CD14-positive monocyte (primary cell): Measurements from ENCODE around the gene CCND3. TPM values are rescaled to one million over a fixed set of nuclear protein-coding genes. Genes with fewer than 3 reads are reported as not detected.

Experiments used
- DNase-seq, 3 donors: peaks; one replicate each; pipeline ENCODE4 v3.0.0-alpha.2; 2011 to 2022
- H2AFZ ChIP-seq: 2 replicates; pipeline ENCODE4 v1.6.0; 2012; ENCODE audit warnings: mild to moderate bottlenecking, low read depth, low read length, inconsistent platforms; ENCODE audit not compliant: insufficient read depth, poor library complexity, severe bottlenecking
- H3K27ac ChIP-seq, 2 donors: 1 replicate in 1 of 2; 2 replicates in 1 of 2; pipeline ENCODE4 v1.5.1; 2012 to 2013; ENCODE audit warnings: low read length in 2 of 2, control low read depth in 1 of 2, inconsistent platforms in 1 of 2, low read depth in 1 of 2, mild to moderate bottlenecking in 1 of 2
- H3K27me3 ChIP-seq, 2 donors: one replicate each; pipeline versions ENCODE4 v1.6.0 to v1.6.1; 2011 to 2013; ENCODE audit warnings: low read length in 2 of 2; ENCODE audit not compliant: control insufficient read depth in 2 of 2, insufficient read depth in 2 of 2
- H3K36me3 ChIP-seq, 2 donors: replicated peaks in 1 of 2; 1 replicate in 1 of 2; 2 replicates in 1 of 2; pipeline versions ENCODE4 v1.5.1 to v1.6.1; 2012 to 2013; ENCODE audit warnings: low read length in 2 of 2, control low read depth in 1 of 2, inconsistent platforms in 1 of 2, mild to moderate bottlenecking in 1 of 2; ENCODE audit not compliant: insufficient read depth in 2 of 2, control insufficient read depth in 1 of 2
- H3K4me1 ChIP-seq, 2 donors: 1 replicate in 1 of 2; 2 replicates in 1 of 2; pipeline versions ENCODE4 v1.5.1 to v1.6.1; 2012 to 2013; ENCODE audit warnings: low read length in 2 of 2, control low read depth in 1 of 2, inconsistent platforms in 1 of 2, mild to moderate bottlenecking in 1 of 2, moderate library complexity in 1 of 2; ENCODE audit not compliant: insufficient read depth in 2 of 2, control insufficient read depth in 1 of 2
- H3K4me2 ChIP-seq: replicated peaks from 2 replicates; pipeline ENCODE3; 2012; ENCODE audit warnings: low read length, moderate library complexity, mild to moderate bottlenecking; ENCODE audit not compliant: poor library complexity, severe bottlenecking; ENCODE audit errors: extremely low read depth
- H3K4me3 ChIP-seq, 3 experiments: fragments of 200-600 bp in 1 of 3; sonication (generic) in 1 of 3; replicated peaks in 1 of 3; 1 replicate in 2 of 3; 2 replicates in 1 of 3; pipeline ENCODE4 v1.5.1; 2011 to 2013; ENCODE audit warnings: low read length in 3 of 3, mild to moderate bottlenecking in 3 of 3, control low read depth in 2 of 3, low read depth in 2 of 3, inconsistent platforms in 1 of 3, moderate library complexity in 1 of 3
- H3K79me2 ChIP-seq: 2 replicates; pipeline ENCODE4 v1.6.0; 2012; ENCODE audit warnings: mild to moderate bottlenecking, control low read depth, inconsistent platforms, low read length, moderate library complexity; ENCODE audit not compliant: insufficient read depth
- H3K9ac ChIP-seq: 2 replicates; pipeline ENCODE4 v1.6.0; 2017; ENCODE audit warnings: low read length, mild to moderate bottlenecking; ENCODE audit not compliant: insufficient read depth, poor library complexity, severe bottlenecking
- H3K9me3 ChIP-seq, 2 donors: replicated peaks in 1 of 2; 1 replicate in 1 of 2; 2 replicates in 1 of 2; pipeline versions ENCODE4 v1.5.1 to v1.6.1; 2012 to 2013; ENCODE audit warnings: low read length in 2 of 2, control low read depth in 1 of 2; ENCODE audit not compliant: control insufficient read depth in 1 of 2, insufficient read depth in 1 of 2
- H4K20me1 ChIP-seq: 2 replicates; pipeline ENCODE4 v1.6.0; 2012; ENCODE audit warnings: mild to moderate bottlenecking, low read length, control low read depth, moderate library complexity; ENCODE audit not compliant: insufficient read depth
- H3K27ac Mint-ChIP-seq, 7 donors: one replicate each; pipeline ENCODE4 v1.8.0; 2020; ENCODE audit warnings: mild to moderate bottlenecking in 7 of 7, mixed read lengths in 7 of 7, moderate library complexity in 6 of 7, inconsistent platforms in 2 of 7
- H3K27me3 Mint-ChIP-seq, 3 donors: one replicate each; pipeline ENCODE4 v1.8.0; 2021 to 2022; ENCODE audit warnings: low read depth in 3 of 3, mild to moderate bottlenecking in 3 of 3, mixed read lengths in 3 of 3, moderate library complexity in 3 of 3, inconsistent platforms in 1 of 3
- H3K36me3 Mint-ChIP-seq, 2 donors: one replicate each; pipeline ENCODE4 v1.8.0; 2020; ENCODE audit warnings: mixed read lengths in 2 of 2, inconsistent platforms in 1 of 2, mild to moderate bottlenecking in 1 of 2
- H3K4me1 Mint-ChIP-seq: one replicate; pipeline ENCODE4 v1.8.0; 2020; ENCODE audit warnings: mild to moderate bottlenecking, mixed read lengths
- H3K4me3 Mint-ChIP-seq, 2 donors: one replicate each; pipeline ENCODE4 v1.8.0; 2020; ENCODE audit warnings: mild to moderate bottlenecking in 2 of 2, mixed read lengths in 2 of 2, moderate library complexity in 1 of 2
- H3K9me3 Mint-ChIP-seq, 7 donors: one replicate each; pipeline ENCODE4 v1.8.0; 2020 to 2022; ENCODE audit warnings: mixed read lengths in 7 of 7, mild to moderate bottlenecking in 6 of 7, moderate library complexity in 6 of 7, inconsistent platforms in 2 of 7
- WGBS: methylation state at CpG from one replicate; pipeline ENCODE4 v1.1.5; 2013; ENCODE audit warnings: missing lambda C conversion rate; ENCODE audit not compliant: insufficient coverage; 5-methylcytosine and 5-hydroxymethylcytosine counted together
- intact Hi-C, 2 donors: fragments of 100-400 bp; cut with micrococcal nuclease; formaldehyde crosslinking; loops; one replicate each; pipeline versions ENCODE4 v1.15.0 to v1.15.1; 2023
- polyA plus RNA-seq, 3 donors: library from polyadenylated mRNA; depleted of rRNA in 1 of 3; unstranded in 2 of 3; stranded (reverse) in 1 of 3; fragments of 300-500 nt in 2 of 3; fragments of >200 nt in 1 of 3; fragmentation: Illumina TruSeq in 2 of 3; gene quantifications; 1 replicate in 2 of 3; 2 replicates in 1 of 3; pipeline ENCODE4 v1.2.3, GENCODE V29; 2012 to 2021
- TF ChIP-seq, protein P1 (sequence below): fragments of 200-600 bp; IDR thresholded peaks from one replicate; pipeline ENCODE4 v1.8.0; 2022; ENCODE audit warnings: antibody characterized with exemption, mild to moderate bottlenecking

Gene CCND3
- polyA plus RNA-seq, 3 donors = 166 to 273 (median 259) TPM

DNA sequence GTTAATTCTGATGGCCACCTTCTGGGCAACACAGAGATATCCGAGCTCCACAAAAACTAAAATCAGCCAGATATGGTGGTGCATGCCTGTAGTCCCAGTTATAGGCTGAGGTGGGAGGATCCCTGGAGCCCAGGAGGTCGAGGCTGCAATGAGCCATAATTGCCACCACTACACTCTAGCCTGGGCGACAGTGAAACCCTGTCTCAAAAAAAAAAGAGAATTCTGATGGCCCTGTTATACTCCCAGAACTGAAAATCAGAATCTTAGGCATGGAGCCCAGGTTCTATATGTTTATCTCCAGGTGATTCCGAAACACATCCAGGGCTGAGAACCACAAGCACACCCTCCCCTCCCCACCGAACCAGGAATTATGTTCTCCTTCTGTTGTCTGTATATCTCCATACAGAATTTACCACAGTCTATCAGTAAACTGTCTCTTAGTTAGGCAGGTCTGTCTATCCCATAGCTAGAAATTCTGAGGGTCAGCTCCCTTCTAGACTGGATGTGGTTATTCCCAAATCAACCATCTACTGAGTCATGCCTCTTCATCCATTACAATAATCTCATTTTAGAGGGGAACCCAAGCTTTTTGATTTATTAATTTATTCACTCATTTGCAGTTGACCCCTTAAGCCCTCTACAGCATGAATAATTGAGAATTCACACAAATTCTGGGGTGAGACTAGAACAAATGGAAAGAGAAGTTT is 24.8 kb upstream of the CCND3 start:
- Histone ChIP-seq H3K9ac (no peak overlapping the region), H3K4me3 (no peak overlapping the region), H3K36me3 (no peaks in the 10 kb centered on the region), H3K9me3 (no peaks in the 10 kb centered on the region), H3K27ac (no peak overlapping the region), H3K4me1 (peaks cover 34 to 44% of the 10 kb centered on the region in 2 donors), H3K27me3 (no peaks in the 10 kb centered on the region), H2AFZ (no peak overlapping the region), H3K79me2 (no peaks in the 10 kb centered on the region), H3K4me2 (no peak overlapping the region), H4K20me1 (peaks cover 6% of the 10 kb centered on the region)
- WGBS = 100% methylated on average over 1 of the region's 5 CpGs
- H3K4me3 Mint-ChIP-seq = no peak overlapping the region
- DNase-seq = no peak
- H3K27ac Mint-ChIP-seq = no peak overlapping the region
- intact Hi-C loops = loop anchor here in 1 of 2 donors (5.0 kb wide), 1 partner anchor 61 kb away; no protein-coding TSS in a partner anchor
- H3K4me1 Mint-ChIP-seq = peaks cover 43% of the 10 kb centered on the region
- H3K27me3 Mint-ChIP-seq = peaks cover 0 to 2% (median 2%) of the 10 kb centered on the region in 3 donors
- H3K36me3 Mint-ChIP-seq = peaks cover 0 to 3% of the 10 kb centered on the region in 2 donors
- peaks cover 0 to 2% (median 0%) of the 10 kb centered on the region in 7 donors for H3K9me3 Mint-ChIP-seq
- TF ChIP-seq, protein P1, sequence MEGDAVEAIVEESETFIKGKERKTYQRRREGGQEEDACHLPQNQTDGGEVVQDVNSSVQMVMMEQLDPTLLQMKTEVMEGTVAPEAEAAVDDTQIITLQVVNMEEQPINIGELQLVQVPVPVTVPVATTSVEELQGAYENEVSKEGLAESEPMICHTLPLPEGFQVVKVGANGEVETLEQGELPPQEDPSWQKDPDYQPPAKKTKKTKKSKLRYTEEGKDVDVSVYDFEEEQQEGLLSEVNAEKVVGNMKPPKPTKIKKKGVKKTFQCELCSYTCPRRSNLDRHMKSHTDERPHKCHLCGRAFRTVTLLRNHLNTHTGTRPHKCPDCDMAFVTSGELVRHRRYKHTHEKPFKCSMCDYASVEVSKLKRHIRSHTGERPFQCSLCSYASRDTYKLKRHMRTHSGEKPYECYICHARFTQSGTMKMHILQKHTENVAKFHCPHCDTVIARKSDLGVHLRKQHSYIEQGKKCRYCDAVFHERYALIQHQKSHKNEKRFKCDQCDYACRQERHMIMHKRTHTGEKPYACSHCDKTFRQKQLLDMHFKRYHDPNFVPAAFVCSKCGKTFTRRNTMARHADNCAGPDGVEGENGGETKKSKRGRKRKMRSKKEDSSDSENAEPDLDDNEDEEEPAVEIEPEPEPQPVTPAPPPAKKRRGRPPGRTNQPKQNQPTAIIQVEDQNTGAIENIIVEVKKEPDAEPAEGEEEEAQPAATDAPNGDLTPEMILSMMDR = no peak

DNA sequence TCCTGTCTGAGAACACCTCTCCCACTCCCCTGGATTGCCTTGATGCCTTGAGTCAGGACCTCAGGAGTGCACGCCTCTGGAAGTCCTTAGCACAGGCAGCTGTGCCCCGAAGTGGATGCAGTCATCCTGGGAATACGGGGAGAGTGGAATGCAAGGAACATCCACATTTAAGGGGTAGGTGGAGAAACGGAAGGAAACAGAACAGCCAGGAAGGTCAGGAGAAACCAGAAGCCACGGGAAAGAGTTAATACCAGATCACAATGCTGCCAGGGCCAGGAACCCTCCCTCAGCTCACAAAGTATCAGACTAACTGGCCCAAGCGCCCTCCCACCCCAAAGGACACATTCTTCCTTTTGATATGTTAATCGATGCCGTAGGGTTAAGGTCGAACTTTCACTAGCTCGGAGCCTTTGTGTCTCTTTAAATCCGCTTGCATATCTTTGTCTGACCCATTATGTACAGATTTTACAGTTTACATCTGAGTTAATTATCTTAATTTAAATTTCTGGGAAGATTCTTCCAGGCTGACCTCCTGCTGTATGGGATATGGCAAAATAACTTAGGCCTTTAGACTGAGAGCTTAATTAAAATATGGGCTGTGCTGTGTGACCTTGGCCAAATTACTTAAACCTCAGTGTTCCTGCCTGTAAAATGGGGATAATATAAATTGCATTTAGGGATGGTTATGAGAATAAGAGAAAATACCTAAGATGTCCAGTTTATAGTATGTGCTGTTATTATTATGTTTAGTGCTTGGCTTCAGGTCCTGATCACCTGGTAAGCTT is 24.0 kb upstream of the CCND3 start:
- no peak overlapping the region for H3K4me3 Mint-ChIP-seq
- Histone ChIP-seq H3K9me3 (no peaks in the 10 kb centered on the region), H3K27me3 (no peaks in the 10 kb centered on the region), H2AFZ (no peak overlapping the region), H3K27ac (no peak overlapping the region), H3K4me1 (peaks cover 27 to 39% of the 10 kb centered on the region in 2 donors), H4K20me1 (peaks cover 7% of the 10 kb centered on the region), H3K9ac (no peak overlapping the region), H3K36me3 (no peaks in the 10 kb centered on the region), H3K79me2 (no peaks in the 10 kb centered on the region), H3K4me3 (no peak overlapping the region), H3K4me2 (no peak overlapping the region)
- intact Hi-C loops = loop anchor here in 1 of 2 donors (5.0 kb wide), 1 partner anchor 62 kb away; no protein-coding TSS in a partner anchor
- H3K27ac Mint-ChIP-seq = peak overlapping the region in 1 of 7 donors; percentile 3
- H3K36me3 Mint-ChIP-seq = peaks cover 0 to 3% of the 10 kb centered on the region in 2 donors
- peaks cover 0 to 2% (median 2%) of the 10 kb centered on the region in 3 donors for H3K27me3 Mint-ChIP-seq
- no peak for DNase-seq
- WGBS = 96% methylated on average over 3 of the region's 11 CpGs
- TF ChIP-seq, protein P1 = no peak
- H3K4me1 Mint-ChIP-seq = peaks cover 38% of the 10 kb centered on the region
- peaks cover 0 to 2% (median 0%) of the 10 kb centered on the region in 7 donors for H3K9me3 Mint-ChIP-seq
